Fibroblast of skin of back (primary cell): Measurements from ENCODE around the gene ADGRL2.
A peak's percentile ranks its signal among the peaks of the same experiment; 100 is the strongest.
"Not testable (repeated sequence)": the region's sequence is repeated elsewhere in the genome, so short reads cannot be mapped to it uniquely, and the experiment has no call there.

Source experiments
- DNase-seq: peaks from one replicate; pipeline ENCODE4 v3.0.0-alpha.2; 2013

Gene ADGRL2

GRCh38 chr1:81850031-81850430, 49.3 kb downstream of the ADGRL2 start:
- DNase-seq, result no peak

GRCh38 chr1:81850495-81850894, 49.8 kb downstream of the ADGRL2 start:
- DNase-seq, result no peak

GRCh38 chr1:81851217-81851616, 50.5 kb downstream of the ADGRL2 start:
- no peak for DNase-seq

GRCh38 chr1:81852961-81853360, 52.2 kb downstream of the ADGRL2 start:
- DNase-seq, result no peak

GRCh38 chr1:81867235-81867634, 66.5 kb downstream of the ADGRL2 start:
- DNase-seq, result no peak

GRCh38 chr1:81869307-81869706, 68.6 kb downstream of the ADGRL2 start:
- no peak for DNase-seq

- not testable (repeated sequence) for DNase-seq
Measured at GRCh38 chr1:81871091-81871490, 70.4 kb downstream of the ADGRL2 start.

- peak; percentile 21 for DNase-seq
Measured at GRCh38 chr1:81873946-81874345, 73.2 kb downstream of the ADGRL2 start.

- no peak for DNase-seq
Measured at GRCh38 chr1:81874461-81874860, 73.7 kb downstream of the ADGRL2 start.

GRCh38 chr1:81874940-81875339, 74.2 kb downstream of the ADGRL2 start:
- DNase-seq, result no peak

- DNase-seq, result peak; percentile 61
Measured at GRCh38 chr1:81876901-81877733, 76.4 kb downstream of the ADGRL2 start.

- no peak for DNase-seq
Measured at GRCh38 chr1:81877940-81878339, 77.2 kb downstream of the ADGRL2 start.

GRCh38 chr1:81878538-81878937, 77.8 kb downstream of the ADGRL2 start:
- no peak for DNase-seq

- peak; percentile 45 for DNase-seq
Measured at GRCh38 chr1:81880781-81881180, 80.0 kb downstream of the ADGRL2 start.

GRCh38 chr1:81885291-81885690, 84.6 kb downstream of the ADGRL2 start:
- DNase-seq, result no peak

GRCh38 chr1:81886292-81886691, 85.6 kb downstream of the ADGRL2 start:
- DNase-seq, result not testable (repeated sequence)

- peak; percentile 66 for DNase-seq
Measured at GRCh38 chr1:81887421-81888144, 86.8 kb downstream of the ADGRL2 start.

- DNase-seq, result no peak
Measured at GRCh38 chr1:81889166-81889565, 88.4 kb downstream of the ADGRL2 start.

- no peak for DNase-seq
Measured at GRCh38 chr1:81894867-81895266, 94.1 kb downstream of the ADGRL2 start.

- no peak for DNase-seq
Measured at GRCh38 chr1:81899214-81899821, 98.6 kb downstream of the ADGRL2 start.

GRCh38 chr1:81907575-81907974, 106.8 kb downstream of the ADGRL2 start:
- no peak for DNase-seq

GRCh38 chr1:81912383-81912782, 111.6 kb downstream of the ADGRL2 start:
- DNase-seq, result no peak

GRCh38 chr1:81915937-81916336, 115.2 kb downstream of the ADGRL2 start:
- DNase-seq, result no peak
